ENCODE data around the gene SEPHS1.
"Not testable (repeated sequence)": the region's sequence is repeated elsewhere in the genome, so short reads cannot be mapped to it uniquely, and the experiment has no call there.

The SEPHS1 gene

GRCh38 chr10:13322615-13323148 lies 25.4 kb downstream of the SEPHS1 start:
- DNase-seq: no peak

GRCh38 chr10:13321576-13321975 lies 26.5 kb downstream of the SEPHS1 start:
- DNase-seq: no peak

- DNase-seq: no peak
Measured at GRCh38 chr10:13319166-13319565, 28.9 kb downstream of the SEPHS1 start.

- DNase-seq: no peak
Measured at GRCh38 chr10:13317474-13317873, 30.6 kb downstream of the SEPHS1 start.

GRCh38 chr10:13316635-13317311 lies 31.3 kb downstream of the SEPHS1 start:
- no peak for DNase-seq

GRCh38 chr10:13315361-13315760 lies 32.7 kb downstream of the SEPHS1 start:
- no peak for DNase-seq

- no peak for DNase-seq
Measured at GRCh38 chr10:13311177-13311575, 36.9 kb downstream of the SEPHS1 start.

GRCh38 chr10:13310518-13311176 lies 37.4 kb downstream of the SEPHS1 start:
- no peak for DNase-seq

- no peak for DNase-seq
Measured at GRCh38 chr10:13309792-13310191, 38.3 kb downstream of the SEPHS1 start.

- DNase-seq: no peak
Measured at GRCh38 chr10:13308096-13308495, 40.0 kb downstream of the SEPHS1 start.

- DNase-seq: no peak
Measured at GRCh38 chr10:13306103-13306502, 42.0 kb downstream of the SEPHS1 start.

- DNase-seq: no peak
Measured at GRCh38 chr10:13302821-13303555, 45.1 kb downstream of the SEPHS1 start.

- peak; percentile 2 for DNase-seq
Measured at GRCh38 chr10:13299437-13300287, 48.4 kb downstream of the SEPHS1 start, which contains the start of gene PHYH. Gene PHYH (minus strand): TSS chr10:13300064. CDS start chr10:13300042, 22 bp downstream.

GRCh38 chr10:13298748-13299436 lies 49.2 kb downstream of the SEPHS1 start:
- no peak for DNase-seq

GRCh38 chr10:13296476-13296875 lies 51.6 kb downstream of the SEPHS1 start:
- DNase-seq: no peak

GRCh38 chr10:13294784-13295183 lies 53.3 kb downstream of the SEPHS1 start:
- no peak for DNase-seq

- DNase-seq: no peak
Measured at GRCh38 chr10:13291821-13292773, 56.0 kb downstream of the SEPHS1 start.

GRCh38 chr10:13291061-13291460 lies 57.0 kb downstream of the SEPHS1 start:
- DNase-seq: no peak

- no peak for DNase-seq
Measured at GRCh38 chr10:13284050-13284449, 64.0 kb downstream of the SEPHS1 start.

GRCh38 chr10:13282348-13282747 lies 65.7 kb downstream of the SEPHS1 start:
- DNase-seq: not testable (repeated sequence)
